ENCODE measurements around the gene PPM1K.

Gene PPM1K

DNA sequence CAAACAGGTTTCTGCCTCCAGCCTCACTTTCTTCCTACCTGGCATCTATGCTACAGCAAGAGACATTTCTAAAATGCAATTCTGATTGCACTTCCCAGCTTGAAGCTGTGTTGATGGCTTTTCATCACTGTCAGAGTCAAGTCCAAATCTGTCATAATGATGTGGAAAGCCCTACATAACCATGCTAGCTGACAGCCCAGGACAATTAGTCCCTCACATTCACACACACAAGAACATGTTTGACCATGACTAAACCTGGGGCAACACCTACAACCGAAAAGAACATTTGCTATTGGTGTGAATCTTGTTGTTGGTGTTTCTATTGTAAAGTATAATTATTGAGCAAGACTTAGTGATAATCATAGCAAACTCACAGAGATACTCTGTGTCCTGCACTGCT, 58.2 kb downstream of the PPM1K start:
- no peaks in the 10 kb centered on the region for H3K27me3 ChIP-seq (ENCODE audit: insufficient read depth, low read length)
- H2AFZ ChIP-seq (ENCODE audit: low read depth, low read length): no peak overlapping the region
- H3K4me3 ChIP-seq (ENCODE audit: low read length): no peak overlapping the region
- peaks cover 2% of the 10 kb centered on the region for H3K9me3 ChIP-seq (ENCODE audit: low read length)
- H3K36me3 ChIP-seq (ENCODE audit: insufficient read depth, low read length): no peaks in the 10 kb centered on the region
- H3K4me1 ChIP-seq (ENCODE audit: insufficient read depth, low read length): peaks cover 5% of the 10 kb centered on the region

DNA sequence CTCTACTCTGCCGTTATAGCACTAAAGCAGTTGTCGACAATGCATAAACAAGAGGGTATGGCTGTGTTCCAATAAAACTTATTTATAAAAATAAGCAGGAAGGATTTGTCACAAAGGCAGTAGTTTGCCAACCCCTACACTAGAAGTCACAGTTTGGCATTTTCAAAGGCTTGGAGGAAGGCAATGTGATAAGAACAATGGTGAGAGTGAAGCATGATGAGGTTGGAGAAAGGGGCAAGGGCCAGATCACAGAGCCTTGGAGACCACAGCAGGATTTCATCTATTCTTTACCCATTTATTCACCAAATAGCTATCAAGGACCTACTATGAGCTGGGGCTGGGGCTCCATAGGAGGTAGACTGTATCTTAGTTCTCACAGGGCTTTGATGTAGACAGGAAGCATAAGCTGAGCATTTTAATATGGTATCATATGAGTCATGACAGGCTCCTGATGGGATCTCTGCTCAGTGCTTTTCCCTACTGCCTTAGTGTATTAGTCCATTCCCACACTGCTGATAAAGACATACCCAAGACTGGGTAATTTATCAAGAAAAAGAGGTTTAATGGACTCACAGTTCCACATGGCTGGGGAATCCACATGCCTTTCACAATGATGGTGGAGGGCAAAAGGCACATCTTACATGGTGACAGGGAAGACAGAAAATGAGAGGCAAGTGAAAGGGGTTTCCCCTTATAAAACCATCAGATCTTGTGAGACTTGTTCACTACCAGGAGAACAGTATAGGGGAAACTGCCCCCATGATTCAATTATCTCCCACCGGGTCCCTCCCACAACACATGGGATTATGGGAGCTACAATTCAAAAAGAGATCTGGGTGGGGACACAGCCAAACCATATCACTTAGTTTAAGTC, 58.9 kb downstream of the PPM1K start:
- Histone ChIP-seq H3K36me3 (ENCODE audit: insufficient read depth, low read length) (no peaks in the 10 kb centered on the region), H3K4me3 (ENCODE audit: low read length) (no peak overlapping the region), H2AFZ (ENCODE audit: low read depth, low read length) (no peak overlapping the region), H3K27me3 (ENCODE audit: insufficient read depth, low read length) (no peaks in the 10 kb centered on the region), H3K4me1 (ENCODE audit: insufficient read depth, low read length) (peaks cover 5% of the 10 kb centered on the region), H3K9me3 (ENCODE audit: low read length) (peaks cover 2% of the 10 kb centered on the region)

DNA sequence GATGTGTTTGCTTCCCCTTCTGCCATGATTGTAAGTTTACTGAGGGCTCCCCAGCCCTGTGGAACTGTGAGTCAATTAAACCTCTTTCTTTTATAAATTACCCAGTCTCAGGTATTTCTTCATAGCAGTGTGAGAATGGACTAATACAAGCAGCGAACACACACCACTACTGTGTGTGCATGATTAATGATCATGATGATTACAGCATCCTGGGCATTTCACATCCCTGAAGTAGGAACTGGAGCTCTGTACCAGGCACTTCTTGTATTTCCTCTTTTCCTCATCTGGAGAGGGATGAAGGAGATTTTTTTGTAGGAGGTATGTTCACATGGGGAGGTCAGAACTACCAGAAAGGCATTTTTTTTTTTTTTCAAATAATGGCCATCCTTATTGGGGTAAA, 60.8 kb downstream of the PPM1K start:
- Histone ChIP-seq H3K4me3 (ENCODE audit: low read length) (no peak overlapping the region), H3K9me3 (ENCODE audit: low read length) (peaks cover 2% of the 10 kb centered on the region), H2AFZ (ENCODE audit: low read depth, low read length) (no peak overlapping the region), H3K4me1 (ENCODE audit: insufficient read depth, low read length) (peaks cover 5% of the 10 kb centered on the region), H3K27me3 (ENCODE audit: insufficient read depth, low read length) (no peaks in the 10 kb centered on the region), H3K36me3 (ENCODE audit: insufficient read depth, low read length) (no peaks in the 10 kb centered on the region)

DNA sequence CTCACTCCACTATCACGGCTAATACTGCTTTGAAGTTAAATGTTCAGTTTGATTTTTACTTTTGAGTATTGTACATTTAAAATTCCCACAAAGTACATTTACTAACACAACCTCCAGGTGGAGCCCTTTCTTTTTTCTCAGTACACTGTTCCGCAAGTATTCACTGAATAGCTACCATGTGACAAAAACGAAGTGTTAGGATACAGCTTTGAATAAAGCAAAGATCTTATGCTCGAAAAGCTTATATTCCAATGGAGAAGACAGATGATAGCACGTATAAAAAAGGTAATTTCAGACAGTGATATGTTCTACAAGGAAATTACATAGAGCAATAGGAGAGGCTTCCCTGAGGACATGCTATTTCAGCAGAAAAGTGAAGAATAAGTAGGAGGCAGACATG, 65.3 kb downstream of the PPM1K start:
- H3K4me1 ChIP-seq (ENCODE audit: insufficient read depth, low read length): no peaks in the 10 kb centered on the region
- no peaks in the 10 kb centered on the region for H3K27me3 ChIP-seq (ENCODE audit: insufficient read depth, low read length)
- H3K4me3 ChIP-seq (ENCODE audit: low read length): no peak overlapping the region
- H2AFZ ChIP-seq (ENCODE audit: low read depth, low read length): no peak overlapping the region
- no peaks in the 10 kb centered on the region for H3K36me3 ChIP-seq (ENCODE audit: insufficient read depth, low read length)
- H3K9me3 ChIP-seq (ENCODE audit: low read length): peaks cover 2% of the 10 kb centered on the region

DNA sequence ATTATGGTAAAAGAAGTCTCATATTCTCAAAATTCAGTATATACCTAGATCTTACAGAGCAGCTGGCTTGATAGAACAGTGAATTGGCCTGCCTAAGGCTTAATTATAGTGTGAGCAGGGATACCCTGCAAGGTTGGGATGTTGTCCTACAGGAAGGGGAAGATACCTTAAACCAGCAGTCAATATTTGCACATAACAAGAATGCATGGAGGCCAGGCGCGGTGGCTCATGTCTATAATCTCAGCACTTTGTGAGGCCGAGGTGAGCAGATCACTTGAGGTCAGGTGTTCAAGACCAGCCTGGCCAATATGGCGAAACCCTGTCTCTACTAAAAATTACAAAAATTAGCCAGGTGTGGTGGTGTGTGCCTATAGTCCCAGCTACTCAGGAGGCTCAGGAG, 67.2 kb downstream of the PPM1K start:
- H3K27me3 ChIP-seq (ENCODE audit: insufficient read depth, low read length): peaks cover 2% of the 10 kb centered on the region
- H3K9me3 ChIP-seq (ENCODE audit: low read length): peaks cover 2% of the 10 kb centered on the region
- no peak overlapping the region for H3K4me3 ChIP-seq (ENCODE audit: low read length)
- no peaks in the 10 kb centered on the region for H3K36me3 ChIP-seq (ENCODE audit: insufficient read depth, low read length)
- no peak overlapping the region for H2AFZ ChIP-seq (ENCODE audit: low read depth, low read length)
- H3K4me1 ChIP-seq (ENCODE audit: insufficient read depth, low read length): no peaks in the 10 kb centered on the region

DNA sequence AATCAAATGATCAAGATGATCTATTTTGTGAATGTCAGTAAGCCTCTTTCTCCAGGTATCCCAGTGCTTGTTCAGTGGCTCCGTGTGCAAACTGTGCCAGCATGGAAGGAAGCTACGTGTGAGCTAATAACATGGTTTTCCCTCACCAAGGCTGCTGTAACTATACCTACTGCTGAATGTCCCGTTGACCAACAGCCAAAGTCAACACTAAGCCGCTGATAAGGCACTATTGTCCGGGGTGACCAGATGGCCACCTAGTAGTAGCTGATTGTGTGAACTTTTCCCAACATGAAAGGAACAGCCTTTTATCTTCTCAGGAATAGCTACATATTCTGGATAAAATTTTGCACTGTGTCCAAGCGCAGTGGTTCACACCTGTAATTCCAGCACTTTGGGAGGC, 68.0 kb downstream of the PPM1K start:
- Histone ChIP-seq H3K4me3 (ENCODE audit: low read length) (no peak overlapping the region), H2AFZ (ENCODE audit: low read depth, low read length) (no peak overlapping the region), H3K36me3 (ENCODE audit: insufficient read depth, low read length) (no peaks in the 10 kb centered on the region), H3K27me3 (ENCODE audit: insufficient read depth, low read length) (peaks cover 2% of the 10 kb centered on the region), H3K4me1 (ENCODE audit: insufficient read depth, low read length) (no peaks in the 10 kb centered on the region), H3K9me3 (ENCODE audit: low read length) (no peaks in the 10 kb centered on the region)

DNA sequence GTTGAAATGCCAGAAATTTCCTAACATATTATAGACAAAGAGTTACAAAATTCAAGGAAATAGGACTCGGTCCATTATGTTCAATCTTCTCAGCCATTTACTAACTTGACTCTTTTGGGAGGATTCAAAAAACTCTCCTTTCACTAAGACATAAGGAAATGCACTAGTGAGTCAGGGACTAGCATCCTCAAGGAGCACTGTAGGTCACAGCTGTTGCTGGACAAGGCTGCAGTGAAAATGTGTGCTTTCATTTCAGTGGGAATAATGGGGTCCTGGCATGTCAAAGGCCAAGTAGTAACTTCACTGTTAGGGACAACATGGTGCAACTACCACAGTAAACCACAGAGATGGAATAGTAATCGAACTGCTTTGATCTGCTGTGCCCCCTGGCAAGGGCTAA, 69.0 kb downstream of the PPM1K start:
- Histone ChIP-seq H3K4me1 (ENCODE audit: insufficient read depth, low read length) (no peaks in the 10 kb centered on the region), H3K27me3 (ENCODE audit: insufficient read depth, low read length) (peaks cover 2% of the 10 kb centered on the region), H2AFZ (ENCODE audit: low read depth, low read length) (no peak overlapping the region), H3K9me3 (ENCODE audit: low read length) (no peaks in the 10 kb centered on the region), H3K36me3 (ENCODE audit: insufficient read depth, low read length) (no peaks in the 10 kb centered on the region), H3K4me3 (ENCODE audit: low read length) (no peak overlapping the region)

DNA sequence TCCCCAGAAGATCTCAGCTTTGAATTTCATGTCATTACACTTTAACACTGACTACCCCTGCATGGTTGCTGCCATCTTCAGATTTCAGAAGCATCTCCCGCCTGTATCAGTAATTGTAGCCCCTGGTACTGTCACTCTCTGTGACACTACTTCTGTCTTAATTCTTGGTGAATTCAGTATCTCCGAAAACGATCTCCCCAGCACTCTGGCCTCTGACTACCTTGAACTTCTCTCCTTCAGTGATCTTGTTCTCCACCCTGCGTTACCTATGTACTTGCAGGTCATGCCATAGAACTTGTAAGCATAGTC, 72.2 kb downstream of the PPM1K start:
- Histone ChIP-seq H3K36me3 (ENCODE audit: insufficient read depth, low read length) (no peaks in the 10 kb centered on the region), H3K4me1 (ENCODE audit: insufficient read depth, low read length) (no peaks in the 10 kb centered on the region), H3K27me3 (ENCODE audit: insufficient read depth, low read length) (peaks cover 2% of the 10 kb centered on the region), H3K4me3 (ENCODE audit: low read length) (no peak overlapping the region), H3K9me3 (ENCODE audit: low read length) (no peaks in the 10 kb centered on the region), H2AFZ (ENCODE audit: low read depth, low read length) (no peak overlapping the region)

DNA sequence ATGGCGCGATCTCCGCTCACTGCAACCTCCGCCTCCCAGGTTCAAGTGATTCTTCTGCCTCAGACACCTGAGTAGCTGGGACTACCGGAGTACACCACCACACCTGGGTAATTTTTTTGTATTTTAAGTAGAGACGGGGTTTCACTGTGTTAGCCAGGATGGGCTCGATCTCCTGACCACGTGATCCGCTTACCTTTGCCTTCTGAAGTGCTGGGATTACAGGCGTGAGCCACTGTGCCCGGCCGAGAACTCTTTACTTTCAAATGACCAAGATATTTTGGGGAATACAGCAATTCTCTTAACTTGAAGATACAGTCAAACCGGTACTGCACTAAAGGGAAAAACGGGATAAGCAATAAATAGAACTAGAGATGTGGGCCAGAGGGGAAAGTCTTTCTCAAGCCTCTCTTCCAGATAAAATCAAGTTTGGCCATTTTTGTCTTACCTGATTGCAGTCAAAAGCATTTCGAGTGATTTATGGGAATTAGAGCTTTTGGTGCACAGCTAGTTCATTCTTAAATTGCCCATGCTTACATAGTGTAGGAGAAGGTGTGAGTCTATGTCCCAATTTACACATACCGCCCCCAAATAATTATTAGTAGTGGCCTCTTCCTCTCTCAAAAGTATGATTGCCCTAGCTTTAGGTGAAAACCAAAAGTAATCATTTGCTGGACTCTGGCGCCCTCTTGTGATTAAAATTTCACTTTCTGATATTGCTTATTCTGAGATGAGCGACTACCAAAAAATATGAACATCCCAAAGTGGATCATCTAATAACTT, 72.7 kb downstream of the PPM1K start:
- H3K36me3 ChIP-seq (ENCODE audit: insufficient read depth, low read length): no peaks in the 10 kb centered on the region
- no peaks in the 10 kb centered on the region for H3K9me3 ChIP-seq (ENCODE audit: low read length)
- H2AFZ ChIP-seq (ENCODE audit: low read depth, low read length): no peak overlapping the region
- no peak overlapping the region for H3K4me3 ChIP-seq (ENCODE audit: low read length)
- H3K27me3 ChIP-seq (ENCODE audit: insufficient read depth, low read length): peaks cover 2% of the 10 kb centered on the region
- H3K4me1 ChIP-seq (ENCODE audit: insufficient read depth, low read length): no peaks in the 10 kb centered on the region

DNA sequence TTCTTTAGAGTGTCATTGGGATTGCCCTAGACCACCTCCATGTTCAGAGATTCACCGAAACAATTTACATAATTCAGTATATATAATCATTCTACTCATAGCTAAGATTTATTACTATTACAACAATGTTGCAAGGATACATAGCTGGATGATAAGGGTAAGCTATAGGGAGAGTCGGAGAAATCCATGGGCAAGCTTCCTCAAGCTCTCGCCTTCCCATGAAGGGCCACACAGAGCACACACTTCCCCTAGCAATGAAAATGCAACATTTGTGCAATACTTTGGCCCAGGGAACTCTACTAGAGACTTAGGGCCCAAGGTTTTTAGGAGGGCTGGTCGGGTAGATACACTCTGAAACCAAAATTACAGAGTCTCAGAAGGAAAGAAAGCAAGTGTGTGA, 76.2 kb downstream of the PPM1K start:
- Histone ChIP-seq H3K9me3 (ENCODE audit: low read length) (no peaks in the 10 kb centered on the region), H3K4me1 (ENCODE audit: insufficient read depth, low read length) (no peaks in the 10 kb centered on the region), H3K36me3 (ENCODE audit: insufficient read depth, low read length) (no peaks in the 10 kb centered on the region), H3K4me3 (ENCODE audit: low read length) (no peak overlapping the region), H3K27me3 (ENCODE audit: insufficient read depth, low read length) (peaks cover 2% of the 10 kb centered on the region), H2AFZ (ENCODE audit: low read depth, low read length) (no peak overlapping the region)
